GM23248 (cell line): Measurements from ENCODE around the gene HNF1A.

Source experiments
- EZH2 ChIP-seq: fragments of 200-600 bp; sonication (generic); IDR thresholded peaks from 2 replicates; pipeline ENCODE4 v1.6.1; 2018; ENCODE audit warnings: antibody characterized with exemption, mild to moderate bottlenecking; ENCODE audit not compliant: insufficient read depth, poor library complexity, severe bottlenecking
- EZH2phosphoT487 ChIP-seq: fragments of 200-600 bp; sonication (generic); IDR thresholded peaks from 2 replicates; pipeline ENCODE4 v1.6.1; 2018; ENCODE audit warnings: antibody characterized with exemption, moderate library complexity, mild to moderate bottlenecking, low read depth; ENCODE audit not compliant: insufficient read depth

- TF ChIP-seq EZH2phosphoT487: no peak
- no peak for TF ChIP-seq EZH2
Observed at GRCh38 chr12:120977531-120978295, 630 bp upstream of the HNF1A start.
